ENCODE data around the gene RANGAP1.

- TF ChIP-seq POLR2AphosphoS5 (IDR thresholded peaks at IDR 0.05; ENCODE audit: low read depth, low read length) (no peak), CTCF (IDR thresholded peaks at IDR 0.05; ENCODE audit: control extremely low read depth in 1 of 3, insufficient read depth in 1 of 3, low read depth in 1 of 3, low read length in 3 of 3) (no peak), TAF1 (IDR thresholded peaks at IDR 0.05; ENCODE audit: low read depth, low read length) (no peak), POLR2A (IDR thresholded peaks at IDR 0.05; ENCODE audit: control extremely low read depth in 1 of 2, low read depth in 2 of 2, low read length in 2 of 2) (no peak), CREB1 (IDR thresholded peaks at IDR 0.05) (no peak), YY1 (IDR thresholded peaks at IDR 0.05; ENCODE audit: low read depth, low read length) (no peak), SAP30 (IDR thresholded peaks at IDR 0.05; ENCODE audit: insufficient read depth, insufficient replicate concordance, low read length) (no peak), CBX8 (IDR thresholded peaks at IDR 0.05; ENCODE audit: borderline replicate concordance, low read depth, low read length) (no peak), SIN3A (conservative IDR thresholded peaks at IDR 0.05 in 1 of 2, IDR thresholded peaks at IDR 0.05 in 1 of 2; ENCODE audit: low read depth in 1 of 2, low read length in 2 of 2) (no peak), MAFK (IDR thresholded peaks at IDR 0.05; ENCODE audit: low read depth, low read length) (no peak), EZH2 (IDR thresholded peaks at IDR 0.05; ENCODE audit: low read depth, low read length, severe bottlenecking) (no peak)
These were observed 45.4 kb downstream of the RANGAP1 start, which contains the start of gene CHADL for GRCh38 chr22:41240377-41241132.
